Hematopoietic multipotent progenitor cell treated with erythropoietin and hydrocortisone succinate and interleukin-3 and kit ligand, for 15 days (in vitro differentiated cells): ENCODE data around the gene STK16.
A peak's percentile ranks its signal among the peaks of the same experiment; 100 is the strongest.

Experiments
- DNase-seq: peaks from one replicate; pipeline ENCODE4 v3.0.0-alpha.2; 2015; ENCODE audit warnings: low spot score

Gene STK16

GRCh38 chr2:219213486-219214071 is 31.7 kb upstream of the STK16 start:
- DNase-seq, result no peak

DNA sequence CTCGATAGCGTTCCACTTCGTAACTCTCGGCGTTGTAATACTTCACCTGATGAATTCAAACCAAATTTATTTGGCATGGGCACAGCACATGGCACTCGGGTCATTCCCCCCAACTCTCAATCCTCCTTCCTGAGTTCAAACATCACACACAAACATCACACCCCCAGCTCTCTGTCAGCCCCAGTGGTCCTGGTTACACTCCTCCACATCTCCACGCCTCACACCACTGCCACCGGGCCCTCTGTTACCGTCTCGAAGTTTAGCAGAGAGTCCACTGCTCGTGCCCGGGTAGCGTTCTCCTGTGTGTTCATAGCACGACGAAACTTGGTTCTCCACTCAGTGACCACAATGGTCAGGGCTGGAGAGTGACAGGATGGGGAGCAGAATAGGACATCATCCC is 31.1 kb upstream of the STK16 start:
- DNase-seq, result no peak

DNA sequence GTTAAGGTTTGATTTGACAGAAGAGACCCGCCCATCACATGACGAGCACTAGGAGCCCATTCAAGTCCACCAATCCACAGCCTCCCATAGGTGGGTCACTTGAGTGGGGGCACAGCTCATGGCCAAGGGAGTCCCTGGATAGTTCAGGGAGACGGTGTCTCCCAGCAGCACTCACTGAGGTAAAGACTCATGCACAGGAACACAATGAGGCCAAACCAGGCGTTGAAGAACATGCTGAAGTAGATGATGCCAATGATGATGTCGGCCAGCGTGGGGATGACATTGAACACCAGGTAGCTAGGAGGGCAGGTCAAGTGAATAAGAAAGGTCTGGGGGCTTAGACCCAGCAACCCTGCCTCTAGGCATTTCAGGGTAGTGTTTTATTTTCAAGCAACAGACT is 30.5 kb upstream of the STK16 start:
- DNase-seq, result no peak

- DNase-seq, result no peak
Observed at GRCh38 chr2:219215871-219216534, 29.3 kb upstream of the STK16 start.

DNA sequence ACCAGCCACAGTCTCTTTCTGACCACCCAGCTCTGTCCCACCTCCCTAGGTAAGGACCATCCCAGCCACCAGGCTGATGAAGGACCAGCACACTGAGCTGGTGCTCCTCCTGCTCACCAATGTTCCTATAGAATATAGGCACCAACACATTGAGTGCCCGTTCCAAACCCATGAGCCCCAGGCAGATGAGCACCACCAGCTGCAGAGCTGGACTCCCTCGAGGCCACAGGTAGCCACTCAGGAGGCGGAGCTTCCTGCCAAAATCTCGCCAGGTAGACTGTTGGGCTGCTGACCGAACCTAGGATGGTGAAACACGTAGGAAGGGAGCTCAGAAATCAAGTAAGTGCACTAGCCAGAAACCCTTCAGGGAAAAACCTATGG is 28.8 kb upstream of the STK16 start:
- no peak for DNase-seq

DNA sequence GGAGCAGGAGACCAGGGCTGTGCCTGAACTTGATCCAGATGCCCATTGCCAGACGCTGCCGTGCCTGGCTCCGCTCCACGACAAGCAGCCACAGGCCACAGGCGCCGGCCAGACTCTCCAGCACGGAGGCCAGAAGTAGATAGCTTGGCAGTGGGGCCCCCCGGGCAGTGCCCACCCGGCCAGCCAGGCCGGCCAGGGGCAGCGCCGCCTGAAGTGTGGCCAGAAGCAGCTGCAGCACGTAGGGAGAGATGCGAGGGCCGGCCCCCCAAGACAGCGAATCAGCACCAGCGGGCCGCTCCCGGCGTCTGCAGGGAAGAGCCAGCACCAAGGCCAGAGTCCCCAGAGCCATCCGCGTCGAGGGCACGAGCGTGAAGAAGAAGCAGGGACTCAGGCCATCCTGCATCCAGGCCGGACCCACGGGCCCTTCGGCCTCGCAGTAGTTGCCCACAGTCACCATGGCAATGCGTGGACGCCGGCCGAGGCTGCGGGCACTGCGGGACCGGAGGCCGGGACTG is 27.0 kb upstream of the STK16 start:
- DNase-seq, result peak; percentile 61

- peak; percentile 97 for DNase-seq
Observed at GRCh38 chr2:219218732-219219701, 26.3 kb upstream of the STK16 start, which contains the start of gene ABCB6. ABCB6 (minus strand) TSS chr2:219218958; CDS start chr2:219218673, 285 bp downstream.

DNA sequence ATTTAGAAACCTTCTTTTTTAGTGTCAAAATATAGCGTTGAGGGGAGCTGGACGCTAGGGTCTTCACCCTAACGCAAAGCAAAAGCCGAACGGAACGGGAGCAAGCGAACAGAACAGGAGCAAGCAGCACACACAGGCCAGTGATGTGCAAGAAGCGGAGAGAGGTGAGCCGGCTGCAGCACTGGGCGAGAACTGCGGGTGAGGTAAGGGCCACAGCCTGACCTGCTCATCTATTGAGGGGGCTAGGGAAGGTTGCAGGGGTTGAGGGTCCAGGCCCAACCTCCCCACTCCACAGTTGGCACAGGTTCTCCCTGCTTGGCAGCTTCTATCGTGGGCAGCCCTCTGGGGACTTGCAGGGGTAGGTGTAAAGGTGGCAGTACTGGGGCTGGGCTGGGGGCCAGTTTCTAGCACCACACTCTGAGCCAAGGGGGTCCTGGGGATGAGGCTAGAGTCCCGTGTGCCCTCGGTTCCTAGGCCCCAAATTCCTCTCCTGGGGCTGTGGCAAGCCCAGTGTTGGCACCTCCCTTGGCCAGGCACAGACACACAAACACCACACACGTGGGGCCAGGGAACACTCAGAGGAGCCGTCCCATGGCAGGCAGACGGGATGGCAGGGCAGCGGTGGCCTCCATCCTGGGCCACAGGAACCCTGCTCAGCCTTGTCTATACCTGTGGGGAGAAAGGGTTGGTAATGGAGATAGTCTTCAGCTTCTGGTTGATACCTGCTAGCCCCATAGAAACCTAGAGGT is 25.3 kb upstream of the STK16 start:
- DNase-seq, result no peak

DNA sequence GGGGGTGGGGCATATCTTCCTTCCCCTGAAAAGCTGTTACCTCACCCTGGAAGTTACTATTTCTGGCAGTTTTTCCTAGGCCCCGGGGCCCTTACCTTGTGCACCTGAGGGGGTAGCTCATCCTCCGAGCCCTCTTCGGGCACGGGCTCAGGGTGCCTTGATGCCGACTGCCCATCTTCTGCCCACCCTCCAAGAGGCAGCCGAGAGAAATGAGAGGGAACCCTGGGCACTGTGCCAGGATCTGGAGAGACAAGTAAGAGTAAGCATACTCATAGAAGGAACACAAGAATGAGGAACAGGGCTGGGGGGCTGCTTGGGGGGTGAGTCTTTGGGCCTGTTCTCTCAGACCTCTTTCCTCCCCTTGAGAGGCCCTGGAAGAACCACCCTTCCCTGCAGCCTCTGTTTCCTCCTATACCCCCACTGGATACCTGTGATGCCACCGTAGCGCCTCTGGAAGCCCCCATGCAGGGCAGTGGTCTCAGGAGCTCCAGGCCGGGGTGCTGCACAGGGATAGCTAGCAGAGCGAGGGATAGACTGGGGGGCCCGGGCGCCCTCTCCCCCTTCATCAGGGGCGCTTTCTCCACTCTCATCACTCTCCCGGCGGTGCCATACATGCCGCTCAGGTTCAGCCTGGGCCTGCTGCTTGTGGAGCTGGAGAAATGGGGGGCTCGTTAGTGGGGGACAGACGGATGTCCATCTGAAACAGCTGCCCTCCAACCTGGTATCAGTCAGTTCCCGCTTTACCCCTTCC is 24.5 kb upstream of the STK16 start:
- no peak for DNase-seq

DNA sequence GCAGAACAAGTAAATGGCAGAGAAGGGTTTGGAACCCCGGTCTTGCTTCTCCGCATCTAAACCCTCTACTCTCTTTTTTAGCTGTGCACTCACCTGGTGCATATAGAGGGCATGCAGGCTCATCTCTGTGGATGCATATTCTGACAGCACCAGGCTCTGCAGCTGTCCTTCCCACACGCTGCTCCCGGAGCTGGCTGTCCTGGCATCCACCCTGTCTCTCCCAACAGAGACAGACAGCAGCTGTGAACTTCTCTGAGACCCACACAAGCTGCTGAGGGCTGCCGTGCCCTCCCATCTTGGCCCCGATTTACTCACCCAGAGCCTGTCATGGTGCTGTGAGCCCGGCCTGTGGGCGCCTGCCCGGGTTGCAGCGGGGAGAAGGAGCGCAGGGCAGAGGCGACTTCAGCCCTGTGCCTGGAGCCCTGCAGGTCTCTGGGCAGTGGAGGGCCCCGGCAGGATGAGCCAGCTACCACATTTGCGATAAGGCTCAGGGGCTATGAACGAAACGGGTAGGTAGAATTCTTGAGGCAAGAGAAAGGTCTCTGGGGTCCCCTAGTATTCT is 23.2 kb upstream of the STK16 start:
- DNase-seq, result no peak

DNA sequence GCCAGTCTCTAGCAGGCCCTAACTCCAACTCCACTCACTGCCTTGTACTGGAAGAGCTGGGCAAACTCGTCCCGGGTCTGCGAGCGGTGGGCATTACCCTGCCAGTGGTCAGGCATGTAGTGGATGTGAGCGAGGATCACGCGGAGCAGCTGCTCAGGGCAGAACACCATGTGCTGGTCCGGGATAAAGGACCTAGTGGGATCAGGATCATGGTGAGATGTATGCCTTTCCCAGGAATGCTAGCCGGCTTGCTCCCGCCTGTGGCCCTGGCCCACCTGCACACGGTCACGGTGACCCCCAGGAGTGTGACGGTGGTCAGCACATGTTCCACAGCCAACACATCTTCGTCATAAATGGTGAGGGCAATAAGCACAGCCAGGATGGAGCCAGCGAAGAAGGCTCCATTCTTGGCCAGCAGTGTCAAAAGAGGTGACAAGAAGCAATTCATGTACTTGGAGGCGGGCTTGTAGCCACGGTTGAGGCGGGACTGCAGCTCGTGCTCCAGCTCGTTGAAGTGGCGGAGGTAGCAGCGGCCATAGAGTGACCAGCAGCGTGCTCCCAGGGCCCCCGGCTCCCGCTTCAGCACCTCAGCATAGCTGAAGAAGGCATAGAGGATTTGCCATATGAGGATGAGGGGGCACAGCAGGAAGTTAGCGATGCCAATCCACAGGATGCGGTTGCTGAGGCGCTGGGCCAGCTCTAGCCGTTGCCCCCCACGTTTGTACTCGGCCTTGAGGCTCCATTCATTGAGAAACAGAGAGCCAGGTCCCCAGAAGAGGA is 21.3 kb upstream of the STK16 start:
- DNase-seq, result no peak

GRCh38 chr2:219225350-219225749 is 19.9 kb upstream of the STK16 start:
- DNase-seq, result no peak

DNA sequence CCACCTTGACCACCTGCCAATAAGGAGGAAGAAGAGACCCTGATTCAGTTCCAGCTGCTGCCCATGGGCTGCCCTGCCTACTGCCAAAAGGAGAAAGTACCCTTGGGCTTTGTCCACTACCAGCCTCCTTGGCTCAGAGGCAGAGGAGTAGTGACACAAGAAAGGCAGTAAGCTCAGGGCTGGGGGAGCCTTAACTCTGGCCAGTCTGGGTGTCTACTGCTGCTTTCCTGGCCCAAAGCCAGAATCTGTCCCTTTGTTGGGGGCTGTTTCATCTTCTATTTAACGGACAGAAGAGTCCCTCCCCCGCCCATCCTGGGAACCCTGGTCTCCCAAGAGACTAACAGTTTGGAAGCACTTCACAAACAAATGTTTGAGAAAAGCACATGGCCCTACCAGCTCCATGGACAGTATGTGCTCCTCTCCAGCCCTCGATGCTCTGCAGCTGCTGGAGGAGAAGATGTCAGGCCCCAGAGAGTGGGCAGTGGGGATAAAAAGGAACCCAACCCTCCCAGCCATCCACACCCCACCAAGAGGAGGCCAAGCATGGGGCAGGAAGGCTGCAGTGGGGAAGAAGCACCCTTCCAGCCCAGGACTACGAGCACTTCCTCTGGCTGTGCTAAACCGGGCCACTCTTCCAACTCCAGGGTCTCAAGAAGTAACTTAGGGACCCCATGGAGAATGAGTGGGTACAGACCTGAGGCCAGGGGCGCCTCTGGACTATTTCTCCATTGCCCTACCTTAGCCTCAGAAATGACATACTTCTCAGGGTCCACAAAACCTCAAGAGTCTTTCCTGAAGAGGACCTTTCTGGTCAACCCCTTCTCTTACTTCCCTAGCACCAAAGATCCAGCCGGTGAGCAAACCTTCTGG is 17.0 kb upstream of the STK16 start:
- no peak for DNase-seq

DNA sequence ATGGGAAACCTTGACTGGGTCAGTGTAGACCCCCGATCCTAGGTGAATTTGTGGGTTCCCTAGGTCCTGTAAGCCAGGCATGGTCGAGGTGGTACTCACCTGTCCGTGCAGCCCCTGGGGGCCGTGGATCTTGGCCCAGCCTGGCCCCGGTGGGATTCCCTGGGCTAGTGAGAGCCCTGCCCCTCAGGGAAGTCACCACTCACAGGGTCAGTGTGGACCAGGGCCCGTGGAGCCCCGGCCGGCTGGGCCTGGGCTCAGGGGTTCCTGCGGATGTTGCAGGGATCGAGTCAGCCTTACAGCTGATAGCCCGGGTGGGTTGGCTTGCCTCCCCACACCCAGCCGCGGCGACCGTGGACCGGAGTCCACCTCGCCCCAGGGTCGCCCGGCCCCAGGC is 16.4 kb upstream of the STK16 start:
- DNase-seq, result no peak

DNA sequence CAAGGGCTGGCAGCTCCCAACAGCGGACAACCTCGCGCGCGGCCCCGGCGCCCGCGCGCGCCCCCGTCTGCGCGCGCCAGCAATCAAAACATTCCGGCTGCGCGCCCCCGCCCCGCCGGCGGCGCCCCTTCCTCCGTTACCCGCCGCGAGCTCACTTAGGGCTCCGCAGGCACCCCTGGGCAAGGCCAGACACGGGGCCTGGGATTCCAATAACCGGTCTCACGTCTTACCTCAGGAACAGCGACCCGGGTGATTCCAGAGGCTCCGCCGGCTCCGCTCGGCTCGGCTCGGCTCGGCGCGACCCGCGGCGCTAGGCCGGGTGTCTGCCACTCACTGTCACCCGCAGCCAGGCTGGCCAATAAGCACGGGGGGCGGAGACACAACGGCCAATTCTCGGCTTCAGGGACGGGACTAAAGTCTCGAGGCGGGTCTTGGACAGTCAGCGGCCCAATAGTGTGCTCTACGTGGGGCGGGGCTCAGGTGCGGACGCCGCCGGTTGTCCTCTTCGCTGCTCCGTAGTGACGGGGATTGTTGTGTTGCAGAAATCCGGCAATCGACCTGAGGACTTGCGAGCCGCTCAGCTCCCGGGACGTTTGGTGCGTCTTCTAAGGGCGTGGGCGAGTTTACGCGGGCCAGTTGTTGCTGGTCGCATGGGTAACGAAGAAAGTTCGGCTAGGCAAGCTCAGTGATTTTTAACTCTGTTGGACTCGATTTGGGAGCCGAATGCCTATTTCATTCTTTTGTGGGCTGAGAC is 15.8 kb upstream of the STK16 start, which contains the start of the genes ANKZF1 and ATG9A:
Gene ANKZF1 (plus strand): TSS at position 502 of the 754 bp plus-strand sequence. CDS start 452 bp downstream, outside the sequence.
Gene ATG9A (minus strand): TSS at position 332 of the 754 bp plus-strand sequence. CDS start 1,612 bp downstream, outside the sequence.
- DNase-seq, result peak; percentile 99

DNA sequence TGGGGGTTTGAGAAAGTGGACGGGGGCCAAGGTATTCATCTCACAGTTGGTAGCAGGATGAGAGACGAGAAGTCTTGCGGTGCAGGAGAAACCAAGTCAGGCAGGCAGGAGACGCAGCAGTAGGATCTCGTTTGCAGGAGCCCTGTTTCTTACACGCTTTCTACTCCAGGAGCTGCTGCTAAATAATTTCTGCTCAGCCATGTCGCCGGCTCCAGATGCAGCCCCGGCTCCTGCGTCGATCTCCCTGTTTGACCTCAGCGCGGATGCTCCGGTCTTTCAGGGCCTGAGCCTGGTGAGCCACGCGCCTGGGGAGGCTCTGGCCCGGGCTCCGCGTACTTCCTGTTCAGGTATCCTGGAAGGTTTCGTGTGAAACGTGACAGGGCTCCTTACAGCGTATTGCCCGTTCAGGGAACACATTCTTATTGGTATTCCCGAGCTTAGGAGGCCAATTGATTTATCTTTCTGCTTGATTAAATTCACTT is 15.2 kb upstream of the STK16 start:
- no peak for DNase-seq

- DNase-seq, result no peak
Observed at GRCh38 chr2:219234331-219234730, 10.9 kb upstream of the STK16 start.

DNA sequence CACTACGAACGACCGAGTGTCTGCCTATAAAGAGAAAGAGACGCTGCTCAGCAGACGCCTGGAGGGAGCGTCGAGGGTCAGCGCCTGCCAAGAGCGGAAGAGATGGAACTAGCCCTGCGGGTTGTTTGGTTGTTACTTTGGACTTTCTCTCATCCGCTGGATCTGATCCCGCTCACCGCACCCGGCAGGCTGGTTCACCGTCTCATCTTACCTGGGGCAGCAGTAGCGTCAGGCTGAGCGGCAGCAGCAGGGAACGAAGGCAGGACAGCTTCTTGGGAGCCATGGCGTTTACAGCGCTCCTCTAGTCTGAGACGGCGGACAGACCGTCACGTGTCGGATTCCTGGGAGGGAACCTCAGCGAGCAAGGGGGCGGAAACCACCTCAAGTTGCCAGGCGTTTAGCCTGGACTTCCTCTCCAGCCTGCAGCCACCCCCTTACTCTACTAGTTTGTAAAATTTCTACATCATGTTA is 2.0 kb upstream of the STK16 start:
- DNase-seq, result no peak
